ENCODE data around the gene KIF16B.
"Not testable (repeated sequence)": the region's sequence is repeated elsewhere in the genome, so short reads cannot be mapped to it uniquely, and the experiment has no call there.

Gene KIF16B

GRCh38 chr20:16284385-16285100 lies 288.7 kb downstream of the KIF16B start:
- DNase-seq, result no peak

- no peak for DNase-seq
These were observed 289.3 kb downstream of the KIF16B start for GRCh38 chr20:16283978-16284377.

GRCh38 chr20:16283307-16283706 lies 289.9 kb downstream of the KIF16B start:
- DNase-seq, result no peak

- no peak for DNase-seq
These were observed 293.0 kb downstream of the KIF16B start for GRCh38 chr20:16280219-16280618.

GRCh38 chr20:16279320-16279719 lies 293.9 kb downstream of the KIF16B start:
- DNase-seq, result no peak

GRCh38 chr20:16273812-16274555 lies 299.3 kb downstream of the KIF16B start:
- DNase-seq, result no peak

GRCh38 chr20:16272780-16273360 lies 300.4 kb downstream of the KIF16B start:
- DNase-seq, result no peak

- no peak for DNase-seq
These were observed 301.8 kb downstream of the KIF16B start for GRCh38 chr20:16271450-16271849.

- no peak for DNase-seq
These were observed 302.3 kb downstream of the KIF16B start for GRCh38 chr20:16270989-16271388.

- DNase-seq, result no peak
These were observed 302.8 kb downstream of the KIF16B start for GRCh38 chr20:16270314-16270931.

- DNase-seq, result no peak
These were observed 305.7 kb downstream of the KIF16B start for GRCh38 chr20:16267526-16267925.

- no peak for DNase-seq
These were observed 307.9 kb downstream of the KIF16B start for GRCh38 chr20:16265334-16265733.

GRCh38 chr20:16263582-16263981 lies 309.7 kb downstream of the KIF16B start:
- no peak for DNase-seq

GRCh38 chr20:16262594-16262993 lies 310.7 kb downstream of the KIF16B start:
- no peak for DNase-seq

- DNase-seq, result no peak
These were observed 311.4 kb downstream of the KIF16B start for GRCh38 chr20:16261733-16262273.

GRCh38 chr20:16260911-16261310 lies 312.3 kb downstream of the KIF16B start:
- no peak for DNase-seq

GRCh38 chr20:16260133-16260532 lies 313.1 kb downstream of the KIF16B start:
- not testable (repeated sequence) for DNase-seq

GRCh38 chr20:16258766-16259165 lies 314.5 kb downstream of the KIF16B start:
- DNase-seq, result no peak

GRCh38 chr20:16257813-16258430 lies 315.3 kb downstream of the KIF16B start:
- DNase-seq, result no peak

GRCh38 chr20:16257021-16257420 lies 316.2 kb downstream of the KIF16B start:
- no peak for DNase-seq

- no peak for DNase-seq
These were observed 326.4 kb downstream of the KIF16B start for GRCh38 chr20:16246870-16247269.

GRCh38 chr20:16246291-16246690 lies 327.0 kb downstream of the KIF16B start:
- DNase-seq, result no peak

GRCh38 chr20:16245879-16246278 lies 327.4 kb downstream of the KIF16B start:
- no peak for DNase-seq

Measured in NCI-H1092 (cell line).